Stimulated activated CD8-positive, alpha-beta memory T cell treated with anti-CD3 and anti-CD28 coated beads, Interleukin-15, amount 100 ng/mL, for 48 hours (primary cell): ENCODE results near the gene SLC40A1.

Experiments
- DNase-seq, 2 donors: peaks; one replicate each; pipeline ENCODE4 v3.0.0-alpha.2; 2020; ENCODE audit warnings: low read depth in 2 of 2

Gene SLC40A1

GRCh38 chr2:189538402-189538801 lies 42.2 kb downstream of the SLC40A1 start:
- no peak for DNase-seq

GRCh38 chr2:189536830-189537229 lies 43.8 kb downstream of the SLC40A1 start:
- no peak for DNase-seq

GRCh38 chr2:189534854-189535832 lies 45.4 kb downstream of the SLC40A1 start:
- no peak for DNase-seq

GRCh38 chr2:189533288-189534035 lies 47.1 kb downstream of the SLC40A1 start:
- no peak for DNase-seq

- no peak for DNase-seq
These were observed 49.5 kb downstream of the SLC40A1 start for GRCh38 chr2:189530965-189531637.

GRCh38 chr2:189528617-189529016 lies 52.0 kb downstream of the SLC40A1 start:
- DNase-seq: no peak

GRCh38 chr2:189527812-189528592 lies 52.6 kb downstream of the SLC40A1 start:
- no peak for DNase-seq

- DNase-seq: no peak
These were observed 53.4 kb downstream of the SLC40A1 start for GRCh38 chr2:189527041-189527750.

- no peak for DNase-seq
These were observed 54.3 kb downstream of the SLC40A1 start for GRCh38 chr2:189526241-189526640.

GRCh38 chr2:189524746-189525145 lies 55.8 kb downstream of the SLC40A1 start:
- DNase-seq: no peak

GRCh38 chr2:189522435-189523151 lies 58.0 kb downstream of the SLC40A1 start:
- DNase-seq: no peak

- DNase-seq: no peak
These were observed 58.7 kb downstream of the SLC40A1 start for GRCh38 chr2:189521699-189522434.

GRCh38 chr2:189519631-189520387 lies 60.8 kb downstream of the SLC40A1 start:
- DNase-seq: no peak

- no peak for DNase-seq
These were observed 62.6 kb downstream of the SLC40A1 start for GRCh38 chr2:189517847-189518535.

GRCh38 chr2:189516546-189516945 lies 64.0 kb downstream of the SLC40A1 start:
- DNase-seq: no peak

- no peak for DNase-seq
These were observed 65.3 kb downstream of the SLC40A1 start for GRCh38 chr2:189515264-189515663.

GRCh38 chr2:189514104-189514503 lies 66.5 kb downstream of the SLC40A1 start:
- DNase-seq: no peak

- no peak for DNase-seq
These were observed 67.7 kb downstream of the SLC40A1 start for GRCh38 chr2:189512879-189513278.
